ENCODE data around the gene COG2. TPM values are rescaled to one million over a fixed set of nuclear protein-coding genes. Genes with fewer than 3 reads are reported as not detected.

Gene COG2
- total RNA-seq, 1 experiment from 2014 or later, result 46.9 TPM

DNA sequence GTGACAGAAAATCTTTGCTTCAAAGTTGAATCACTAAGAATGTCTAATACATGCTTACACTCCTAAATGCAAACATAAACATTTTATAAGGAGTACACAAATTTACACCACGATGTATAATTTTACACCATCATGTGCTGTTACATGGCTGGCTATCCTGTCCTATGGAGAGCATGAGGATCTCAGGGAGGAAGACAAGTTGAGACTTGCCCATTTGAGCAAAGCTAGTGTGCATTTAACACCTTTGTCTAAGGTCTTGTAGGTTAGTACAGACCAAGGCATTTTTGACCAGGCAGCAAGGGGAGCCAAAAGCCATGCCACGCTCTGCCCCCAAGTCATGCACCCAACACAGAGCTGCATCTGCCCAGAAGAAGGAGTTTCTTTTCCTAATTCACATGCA, 14.5 kb upstream of the COG2 start:
- Mint-ChIP-seq H3K4me3 (ENCODE audit: unreplicated experiment) (no peak overlapping the region), H3K27me3 (ENCODE audit: insufficient read depth, unreplicated experiment) (peaks cover 2% of the 10 kb centered on the region), H3K27ac (ENCODE audit: unreplicated experiment) (no peak overlapping the region), H3K9me3 (ENCODE audit: unreplicated experiment) (no peaks in the 10 kb centered on the region), H3K4me1 (ENCODE audit: low read depth, unreplicated experiment) (no peaks in the 10 kb centered on the region), H3K36me3 (ENCODE audit: insufficient read depth, unreplicated experiment) (no peaks in the 10 kb centered on the region)
- H3K27me3 ChIP-seq (replicated peaks; ENCODE audit: control insufficient read depth, insufficient read depth, low read length), result no peaks in the 10 kb centered on the region
- TF ChIP-seq, protein P1, sequence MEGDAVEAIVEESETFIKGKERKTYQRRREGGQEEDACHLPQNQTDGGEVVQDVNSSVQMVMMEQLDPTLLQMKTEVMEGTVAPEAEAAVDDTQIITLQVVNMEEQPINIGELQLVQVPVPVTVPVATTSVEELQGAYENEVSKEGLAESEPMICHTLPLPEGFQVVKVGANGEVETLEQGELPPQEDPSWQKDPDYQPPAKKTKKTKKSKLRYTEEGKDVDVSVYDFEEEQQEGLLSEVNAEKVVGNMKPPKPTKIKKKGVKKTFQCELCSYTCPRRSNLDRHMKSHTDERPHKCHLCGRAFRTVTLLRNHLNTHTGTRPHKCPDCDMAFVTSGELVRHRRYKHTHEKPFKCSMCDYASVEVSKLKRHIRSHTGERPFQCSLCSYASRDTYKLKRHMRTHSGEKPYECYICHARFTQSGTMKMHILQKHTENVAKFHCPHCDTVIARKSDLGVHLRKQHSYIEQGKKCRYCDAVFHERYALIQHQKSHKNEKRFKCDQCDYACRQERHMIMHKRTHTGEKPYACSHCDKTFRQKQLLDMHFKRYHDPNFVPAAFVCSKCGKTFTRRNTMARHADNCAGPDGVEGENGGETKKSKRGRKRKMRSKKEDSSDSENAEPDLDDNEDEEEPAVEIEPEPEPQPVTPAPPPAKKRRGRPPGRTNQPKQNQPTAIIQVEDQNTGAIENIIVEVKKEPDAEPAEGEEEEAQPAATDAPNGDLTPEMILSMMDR (IDR thresholded peaks at IDR 0.05; ENCODE audit: insufficient read depth in 1 of 2, low read depth in 1 of 2, low read length in 1 of 2, severe bottlenecking in 1 of 2, unreplicated experiment in 1 of 2), result no peak
- ChIA-PET POLR2A (no interaction called here), CTCF (no interaction called here)
- H3K9me3 ChIP-seq, result no peaks in the 10 kb centered on the region
- no TSS peak for BruUV-seq (replicated peaks)
- DNase-seq, result no peak
- H3K4me3 ChIP-seq (ENCODE audit: low read depth, low read length), result no peak overlapping the region
- intact Hi-C loops (cut with micrococcal nuclease; ENCODE audit: unreplicated experiment), result no loop called here
- H3K4me1 ChIP-seq, result no peaks in the 10 kb centered on the region
- no peaks in the 10 kb centered on the region for H3K36me3 ChIP-seq (ENCODE audit: control insufficient read depth, insufficient read depth, low read length)

DNA sequence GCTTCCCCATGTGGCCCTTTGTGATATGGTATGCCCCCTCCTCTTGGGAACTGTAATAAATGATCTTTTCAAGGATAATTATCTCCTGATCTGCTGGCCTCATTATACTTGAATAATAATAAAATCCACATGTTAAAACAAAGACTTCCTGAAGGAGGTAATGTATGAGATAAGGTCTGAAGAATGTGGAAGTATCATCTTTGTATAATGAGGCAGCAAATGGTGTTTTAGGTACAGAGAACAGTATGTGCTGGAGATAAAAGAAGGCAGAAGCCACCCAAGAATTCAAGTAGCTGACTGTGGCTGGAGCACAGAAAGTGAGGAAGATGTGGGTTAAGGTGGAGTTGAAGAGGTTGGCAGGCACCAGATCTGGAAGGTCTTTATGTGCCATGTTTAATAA, 12.8 kb upstream of the COG2 start:
- Mint-ChIP-seq H3K27me3 (ENCODE audit: insufficient read depth, unreplicated experiment) (no peaks in the 10 kb centered on the region), H3K4me1 (ENCODE audit: low read depth, unreplicated experiment) (no peaks in the 10 kb centered on the region), H3K36me3 (ENCODE audit: insufficient read depth, unreplicated experiment) (no peaks in the 10 kb centered on the region), H3K9me3 (ENCODE audit: unreplicated experiment) (no peaks in the 10 kb centered on the region), H3K27ac (ENCODE audit: unreplicated experiment) (no peak overlapping the region), H3K4me3 (ENCODE audit: unreplicated experiment) (no peak overlapping the region)
- no peak for DNase-seq
- no peaks in the 10 kb centered on the region for H3K4me1 ChIP-seq
- TF ChIP-seq, protein P1 (IDR thresholded peaks at IDR 0.05; ENCODE audit: insufficient read depth in 1 of 2, low read depth in 1 of 2, low read length in 1 of 2, severe bottlenecking in 1 of 2, unreplicated experiment in 1 of 2), result no peak
- no TSS peak for BruUV-seq (replicated peaks)
- no peaks in the 10 kb centered on the region for H3K9me3 ChIP-seq
- H3K27me3 ChIP-seq (replicated peaks; ENCODE audit: control insufficient read depth, insufficient read depth, low read length), result no peaks in the 10 kb centered on the region
- ChIA-PET CTCF (no interaction called here), POLR2A (no interaction called here)
- intact Hi-C loops (cut with micrococcal nuclease; ENCODE audit: unreplicated experiment), result no loop called here
- no peaks in the 10 kb centered on the region for H3K36me3 ChIP-seq (ENCODE audit: control insufficient read depth, insufficient read depth, low read length)
- H3K4me3 ChIP-seq (ENCODE audit: low read depth, low read length), result no peak overlapping the region

DNA sequence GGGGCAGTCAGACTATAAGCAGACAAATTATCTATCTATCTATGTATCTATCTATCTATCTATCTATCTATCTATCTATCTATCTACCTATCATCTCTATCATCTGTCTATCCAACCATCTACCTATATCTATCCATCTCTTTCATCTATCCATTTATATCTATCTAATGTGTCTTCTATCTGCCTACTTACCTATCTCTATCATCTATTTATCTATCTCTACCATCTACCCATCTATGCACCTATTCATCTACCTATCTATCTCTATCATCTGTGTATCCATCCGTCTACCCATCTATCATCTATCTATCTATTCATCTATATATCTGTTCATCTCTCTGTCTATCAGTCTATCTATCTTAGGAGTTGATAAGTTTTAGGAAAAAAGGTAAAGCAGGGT, 10.8 kb upstream of the COG2 start:
- Mint-ChIP-seq H3K27ac (ENCODE audit: unreplicated experiment) (no peak overlapping the region), H3K36me3 (ENCODE audit: insufficient read depth, unreplicated experiment) (no peaks in the 10 kb centered on the region), H3K9me3 (ENCODE audit: unreplicated experiment) (no peaks in the 10 kb centered on the region), H3K27me3 (ENCODE audit: insufficient read depth, unreplicated experiment) (no peaks in the 10 kb centered on the region), H3K4me3 (ENCODE audit: unreplicated experiment) (no peak overlapping the region), H3K4me1 (ENCODE audit: low read depth, unreplicated experiment) (no peaks in the 10 kb centered on the region)
- Histone ChIP-seq H3K27me3 (replicated peaks; ENCODE audit: control insufficient read depth, insufficient read depth, low read length) (no peaks in the 10 kb centered on the region), H3K36me3 (ENCODE audit: control insufficient read depth, insufficient read depth, low read length) (no peaks in the 10 kb centered on the region), H3K9me3 (no peaks in the 10 kb centered on the region), H3K4me1 (no peaks in the 10 kb centered on the region), H3K4me3 (ENCODE audit: low read depth, low read length) (no peak overlapping the region)
- CTCF ChIA-PET, result no interaction called here
- BruUV-seq (replicated peaks), result no TSS peak
- POLR2A ChIA-PET, result no interaction called here
- TF ChIP-seq, protein P1 (IDR thresholded peaks at IDR 0.05; ENCODE audit: insufficient read depth in 1 of 2, low read depth in 1 of 2, low read length in 1 of 2, severe bottlenecking in 1 of 2, unreplicated experiment in 1 of 2), result no peak
- no peak for DNase-seq
- intact Hi-C loops (cut with micrococcal nuclease; ENCODE audit: unreplicated experiment), result no loop called here

All from Caco-2 (cell line).